Activated naive CD8-positive, alpha-beta T cell treated with anti-CD3 and anti-CD28 coated beads, Interleukin-2, amount 50 U/mL, for 24 hours (primary cell): ENCODE results near the gene P4HA3.

Experiments
- ATAC-seq: fragments of 150-1000 bp; cut with Tn5 transposase; one replicate; pipeline ENCODE4 v1.10.0; 2021
- DNase-seq: peaks from one replicate; pipeline ENCODE4 v3.0.0; 2021
- H3K27ac Mint-ChIP-seq: one replicate; pipeline ENCODE4 v1.8.0; 2021; ENCODE audit warnings: mild to moderate bottlenecking, mixed read lengths
- H3K27me3 Mint-ChIP-seq: one replicate; pipeline ENCODE4 v1.8.0; 2021; ENCODE audit warnings: mixed read lengths
- H3K36me3 Mint-ChIP-seq: one replicate; pipeline ENCODE4 v1.8.0; 2021; ENCODE audit warnings: low read depth, mixed read lengths
- H3K4me1 Mint-ChIP-seq: one replicate; pipeline ENCODE4 v1.8.0; 2021; ENCODE audit warnings: mixed read lengths
- H3K4me3 Mint-ChIP-seq: one replicate; pipeline ENCODE4 v1.8.0; 2021; ENCODE audit warnings: mild to moderate bottlenecking, moderate library complexity, mixed read lengths
- H3K9me3 Mint-ChIP-seq: one replicate; pipeline ENCODE4 v1.8.0; 2021; ENCODE audit warnings: mixed read lengths

P4HA3 gene

GRCh38 chr11:74221816-74222215, 89.6 kb downstream of the P4HA3 start:
- Mint-ChIP-seq H3K27ac (no peak overlapping the region), H3K36me3 (peaks cover 17% of the 10 kb centered on the region), H3K9me3 (peaks cover 7% of the 10 kb centered on the region), H3K4me3 (no peak overlapping the region), H3K27me3 (no peaks in the 10 kb centered on the region), H3K4me1 (no peaks in the 10 kb centered on the region)
- DNase-seq (no peak), ATAC-seq (no peak)

DNA sequence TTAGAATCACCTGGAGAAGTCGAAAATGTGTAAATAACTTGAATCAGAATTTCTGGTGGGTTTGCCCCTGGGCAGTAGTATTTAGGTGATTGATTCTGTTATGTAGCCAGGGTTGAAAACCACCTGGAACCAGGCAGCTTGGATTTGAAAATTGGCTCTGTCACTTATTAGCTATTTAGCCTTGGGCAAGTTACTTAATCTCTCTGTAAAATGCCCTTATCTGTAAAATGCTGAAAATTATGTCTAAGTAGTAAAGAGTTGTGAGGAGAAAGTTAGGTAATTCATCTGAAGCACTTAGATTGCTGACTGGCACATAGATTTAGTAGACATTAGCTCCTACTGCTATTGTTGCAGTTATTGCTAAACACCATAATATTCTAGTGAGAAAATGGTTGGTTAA, 91.1 kb downstream of the P4HA3 start:
- H3K27ac Mint-ChIP-seq = no peak overlapping the region
- no peaks in the 10 kb centered on the region for H3K4me1 Mint-ChIP-seq
- no peaks in the 10 kb centered on the region for H3K27me3 Mint-ChIP-seq
- no peak overlapping the region for H3K4me3 Mint-ChIP-seq
- DNase-seq (no peak), ATAC-seq (no peak)
- peaks cover 12% of the 10 kb centered on the region for H3K9me3 Mint-ChIP-seq
- H3K36me3 Mint-ChIP-seq = peaks cover 23% of the 10 kb centered on the region
